Esophagus squamous epithelium (tissue), 5 donors: ENCODE data around the gene HBP1. TPM values are rescaled to one million over a fixed set of nuclear protein-coding genes. Genes with fewer than 3 reads are reported as not detected.

ENCODE experiments used
- DNase-seq: peaks from one replicate; lab custom pipeline; 2025; lab: John Stamatoyannopoulos, UW
- H3K27ac ChIP-seq, 4 donors: fragments of 200-600 bp; sonication (generic); one replicate each; pipeline ENCODE4 v1.5.1; 2016 to 2019; ENCODE audit warnings: mild to moderate bottlenecking in 1 of 4
- H3K27me3 ChIP-seq, 4 donors: fragments of 200-600 bp; sonication (generic); 1 replicate in 3 of 4; 2 replicates in 1 of 4; pipeline versions ENCODE4 v1.5.1 to v1.6.0; 2017 to 2021; ENCODE audit warnings: antibody characterized with exemption in 1 of 4
- H3K36me3 ChIP-seq, 3 donors: fragments of 200-600 bp; sonication (generic); one replicate each; pipeline ENCODE4 v1.5.1; 2016 to 2019
- H3K4me1 ChIP-seq, 3 donors: fragments of 200-600 bp; sonication (generic); one replicate each; pipeline ENCODE4 v1.5.1; 2017 to 2019
- H3K4me3 ChIP-seq, 4 donors: fragments of 200-600 bp; sonication (generic); 1 replicate in 3 of 4; 2 replicates in 1 of 4; pipeline ENCODE4 v1.5.1; 2016 to 2019; ENCODE audit warnings: mild to moderate bottlenecking in 2 of 4, moderate library complexity in 1 of 4
- H3K9me3 ChIP-seq, 3 donors: fragments of 200-600 bp; sonication (generic); one replicate each; pipeline ENCODE4 v1.5.1; 2016 to 2019
- CTCF ChIP-seq, 6 experiments: fragments of 450-650 bp in 4 of 6; fragments of 200-600 bp in 2 of 6; sonication (generic) in 2 of 6; IDR thresholded peaks; one replicate each; pipeline ENCODE4 v1.5.1; 2016 to 2019; ENCODE audit warnings: antibody characterized with exemption in 6 of 6, mild to moderate bottlenecking in 4 of 6, moderate library complexity in 4 of 6
- POLR2A ChIP-seq, 4 donors: fragments of 450-650 bp; IDR thresholded peaks; one replicate each; pipeline ENCODE4 v1.6.1; 2017; ENCODE audit warnings: antibody characterized with exemption in 4 of 4, mild to moderate bottlenecking in 4 of 4, moderate library complexity in 3 of 4
- WGBS, 2 donors: methylation state at CpG; one replicate each; pipeline ENCODE4 v1.1.5; 2018; 5-methylcytosine and 5-hydroxymethylcytosine counted together
- intact Hi-C: fragments of 100-400 bp; cut with DNase I; formaldehyde crosslinking; loops from one replicate; pipeline ENCODE4 v1.15.0; 2022
- total RNA-seq, 4 donors: library from RNA; depleted of rRNA; stranded (reverse); fragments of >200 nt; gene quantifications; one replicate each; pipeline ENCODE4 v1.1.0, GENCODE V29; 2016
- donor health status: DM: yes; HTN: yes; CAD: no.

The HBP1 gene
- total RNA-seq, 4 donors from 2014 or later, result 51.5 to 108 (median 69.7) TPM

- WGBS, 2 donors, result 85 to 95% methylated on average over 4 of the region's 4 CpGs
- H3K9me3 ChIP-seq, result peaks cover 0 to 6% (median 0%) of the 10 kb centered on the region in 3 donors
- DNase-seq, result no peak
- H3K27ac ChIP-seq, result no peak overlapping the region
- no peak for TF ChIP-seq CTCF (IDR thresholded peaks at IDR 0.05)
- TF ChIP-seq POLR2A (IDR thresholded peaks at IDR 0.05), result no peak
- H3K36me3 ChIP-seq, result peaks cover 0 to 57% (median 12%) of the 10 kb centered on the region in 3 donors
- intact Hi-C loops, result no loop called here
- no peaks in the 10 kb centered on the region for H3K27me3 ChIP-seq
- H3K4me1 ChIP-seq, result peaks cover 0 to 21% (median 4%) of the 10 kb centered on the region in 3 donors
- H3K4me3 ChIP-seq, result no peak overlapping the region
Measured at GRCh38 chr7:107210400-107210799, 41.6 kb downstream of the HBP1 start.

GRCh38 chr7:107212725-107213124 is 43.9 kb downstream of the HBP1 start:
- Histone ChIP-seq H3K27me3 (no peaks in the 10 kb centered on the region), H3K4me1 (peaks cover 0 to 10% (median 4%) of the 10 kb centered on the region in 3 donors), H3K4me3 (no peak overlapping the region), H3K27ac (no peak overlapping the region), H3K36me3 (peaks cover 0 to 33% (median 9%) of the 10 kb centered on the region in 3 donors), H3K9me3 (peaks cover 0 to 6% (median 0%) of the 10 kb centered on the region in 3 donors)
- no peak for DNase-seq
- intact Hi-C loops, result no loop called here
- no peak for TF ChIP-seq POLR2A (IDR thresholded peaks at IDR 0.05)
- no peak for TF ChIP-seq CTCF (IDR thresholded peaks at IDR 0.05)
- 33 to 89% methylated on average over 1 to 2 of the region's 2 CpGs for WGBS, 2 donors

- Histone ChIP-seq H3K36me3 (peaks cover 0 to 28% (median 9%) of the 10 kb centered on the region in 3 donors), H3K4me1 (peaks cover 0 to 5% (median 4%) of the 10 kb centered on the region in 3 donors), H3K27me3 (no peaks in the 10 kb centered on the region), H3K4me3 (no peak overlapping the region), H3K9me3 (peaks cover 0 to 6% (median 0%) of the 10 kb centered on the region in 3 donors), H3K27ac (no peak overlapping the region)
- TF ChIP-seq CTCF (IDR thresholded peaks at IDR 0.05) (no peak), POLR2A (IDR thresholded peaks at IDR 0.05) (no peak)
- no peak for DNase-seq
- 83 to 90% methylated on average over 2 to 3 of the region's 5 CpGs for WGBS, 2 donors
- intact Hi-C loops, result no loop called here
Measured at GRCh38 chr7:107213193-107213788, 44.5 kb downstream of the HBP1 start.

- Histone ChIP-seq H3K27me3 (no peaks in the 10 kb centered on the region), H3K36me3 (peaks cover 0 to 21% (median 9%) of the 10 kb centered on the region in 3 donors), H3K4me1 (no peaks in the 10 kb centered on the region), H3K9me3 (peaks cover 0 to 6% (median 0%) of the 10 kb centered on the region in 3 donors), H3K4me3 (no peak overlapping the region), H3K27ac (no peak overlapping the region)
- no peak for DNase-seq
- TF ChIP-seq CTCF (IDR thresholded peaks at IDR 0.05) (no peak), POLR2A (IDR thresholded peaks at IDR 0.05) (no peak)
- intact Hi-C loops, result no loop called here
Measured at GRCh38 chr7:107213945-107214344, 45.1 kb downstream of the HBP1 start.

- Histone ChIP-seq H3K36me3 (peaks cover 0 to 28% (median 0%) of the 10 kb centered on the region in 3 donors), H3K27me3 (no peaks in the 10 kb centered on the region), H3K4me3 (no peak overlapping the region), H3K4me1 (no peaks in the 10 kb centered on the region), H3K27ac (no peak overlapping the region), H3K9me3 (peaks cover 0 to under 1% (median 0%) of the 10 kb centered on the region in 3 donors)
- 84 to 92% methylated on average over 2 of the region's 2 CpGs for WGBS, 2 donors
- intact Hi-C loops, result no loop called here
- TF ChIP-seq CTCF (IDR thresholded peaks at IDR 0.05) (no peak), POLR2A (IDR thresholded peaks at IDR 0.05) (no peak)
- no peak for DNase-seq
Measured at GRCh38 chr7:107219563-107220244, 50.9 kb downstream of the HBP1 start.
